Panc1 (cell line): ENCODE results near the gene COQ9. TPM values are rescaled to one million over a fixed set of nuclear protein-coding genes. Genes with fewer than 3 reads are reported as not detected.

Experiments
- ATAC-seq: fragments of 200-7000 bp; cut with Tn5 transposase; 2 replicates; pipeline ENCODE4 v1.9.1; 2020; ENCODE audit warnings: mild to moderate bottlenecking, moderate library complexity
- BruUV-seq: library from RNA; stranded (reverse); fragments of 400-500 nt; replicated peaks from 2 replicates; lab custom pipeline; 2021; lab: Mats Ljungman, UMichigan
- CTCF ChIA-PET: fragments of 300-600 bp; sonication (Branson Sonifier 250); formaldehyde crosslinking; loops from one replicate; lab custom pipeline; 2022; ENCODE audit warnings: antibody characterized with exemption; lab: Charles Lee
- POLR2A ChIA-PET: fragments of 300-600 bp; sonication (Branson Sonifier 250); formaldehyde crosslinking; loops from one replicate; lab custom pipeline; 2022; ENCODE audit warnings: antibody characterized with exemption; lab: Charles Lee
- DNase-seq: peaks from one replicate; pipeline ENCODE4 v3.0.0-alpha.2; 2010; ENCODE audit warnings: low read depth, low spot score
- H3K27ac ChIP-seq: 2 replicates; pipeline ENCODE4 v1.5.1; 2011; ENCODE audit warnings: mild to moderate bottlenecking, low read length, inconsistent platforms
- H3K27me3 ChIP-seq: fragments of 200-500 bp; sonication (Bioruptor generic); 2 replicates; pipeline ENCODE4 v1.6.0; 2014; ENCODE audit warnings: low read length, inconsistent platforms; ENCODE audit not compliant: control insufficient read depth, insufficient read depth
- H3K36me3 ChIP-seq: fragments of 200-500 bp; sonication (Bioruptor generic); 2 replicates; pipeline ENCODE4 v1.5.1; 2014; ENCODE audit warnings: inconsistent platforms, mild to moderate bottlenecking, low read length, moderate library complexity; ENCODE audit not compliant: control insufficient read depth, insufficient read depth
- H3K4me1 ChIP-seq: 2 replicates; pipeline ENCODE4 v1.5.1; 2011; ENCODE audit warnings: inconsistent platforms, mild to moderate bottlenecking, low read length, moderate library complexity; ENCODE audit not compliant: control insufficient read depth, insufficient read depth
- H3K4me3 ChIP-seq, 2 experiments: 2 replicates each; pipeline ENCODE4 v1.5.1; 2011 to 2012; ENCODE audit warnings: low read depth in 2 of 2, low read length in 2 of 2, mild to moderate bottlenecking in 2 of 2, inconsistent platforms in 1 of 2, moderate library complexity in 1 of 2
- H3K9me3 ChIP-seq: fragments of 200-500 bp; sonication (Bioruptor generic); 2 replicates; pipeline ENCODE4 v1.5.1; 2014; ENCODE audit warnings: low read depth, mild to moderate bottlenecking, inconsistent platforms, low read length, moderate library complexity; ENCODE audit not compliant: control insufficient read depth, insufficient read depth
- CTCF ChIP-seq: fragments of 450-650 bp; IDR thresholded peaks from 2 replicates; pipeline ENCODE4 v1.5.1; 2017; ENCODE audit warnings: mild to moderate bottlenecking
- POLR2AphosphoS5 ChIP-seq: IDR thresholded peaks from 2 replicates; pipeline ENCODE4 v1.6.1; 2012; ENCODE audit warnings: mild to moderate bottlenecking, low read depth, low read length, moderate library complexity
- REST ChIP-seq, 2 experiments: IDR thresholded peaks; 2 replicates each; pipeline ENCODE4 v1.6.1; 2011 to 2012; ENCODE audit warnings: low read depth in 2 of 2, control low read depth in 1 of 2, low read length in 1 of 2, mild to moderate bottlenecking in 1 of 2, moderate library complexity in 1 of 2; ENCODE audit not compliant: insufficient read depth in 1 of 2
- SIN3A ChIP-seq: IDR thresholded peaks from 2 replicates; pipeline ENCODE4 v1.6.1; 2012; ENCODE audit warnings: low read depth, mild to moderate bottlenecking, low read length, moderate library complexity, borderline replicate concordance; ENCODE audit not compliant: insufficient read depth
- TCF7L2 ChIP-seq: IDR thresholded peaks from 2 replicates; pipeline ENCODE4 v1.6.1; 2011; ENCODE audit warnings: mild to moderate bottlenecking, low read depth, low read length, inconsistent platforms
- in situ Hi-C: cut with HindIII; loops from 2 replicates; pipeline ENCODE4 v1.10.0; 2016; ENCODE audit warnings: low sequenced_read_pairs, low pct_unique_long_range_greater_than_20kb
- intact Hi-C: fragments of 100-400 bp; cut with micrococcal nuclease; formaldehyde crosslinking; loops from one replicate; pipeline ENCODE4 v1.10.0; 2022; ENCODE audit not compliant: unreplicated experiment
- total RNA-seq: library from RNA; stranded (reverse); gene quantifications from one replicate; pipeline ENCODE4 v1.2.1, GENCODE V29; 2021; ENCODE audit not compliant: unreplicated experiment

COQ9 gene
- total RNA-seq, 1 experiment from 2014 or later: 48.5 TPM

- DNase-seq: no peak
- Histone ChIP-seq H3K27ac (no peak overlapping the region), H3K9me3 (no peaks in the 10 kb centered on the region), H3K27me3 (no peaks in the 10 kb centered on the region), H3K36me3 (no peaks in the 10 kb centered on the region), H3K4me3 (no peak overlapping the region), H3K4me1 (no peaks in the 10 kb centered on the region)
- TF ChIP-seq REST (IDR thresholded peaks at IDR 0.05; ENCODE audit: insufficient read depth in 1 of 2, low read depth in 2 of 2, low read length in 1 of 2) (no peak), POLR2AphosphoS5 (no peak), CTCF (no peak), SIN3A (no peak), TCF7L2 (no peak)
- intact Hi-C loops (no loop called here), in situ Hi-C loops (no loop called here)
- no TSS peak for BruUV-seq
- no peak for ATAC-seq
- CTCF ChIA-PET: interaction anchor here (0.6 kb wide), 1 partner anchor 13 kb away, joined by 6 read pairs; no protein-coding TSS in a partner anchor
- POLR2A ChIA-PET: no interaction called here
Observed at GRCh38 chr16:57489229-57489628, 42.0 kb downstream of the COQ9 start.

GRCh38 chr16:57493767-57494166, 46.5 kb downstream of the COQ9 start:
- no peak for ATAC-seq
- ChIA-PET POLR2A (no interaction called here), CTCF (no interaction called here)
- TF ChIP-seq SIN3A: no peak
- TF ChIP-seq TCF7L2: no peak
- TF ChIP-seq CTCF: no peak
- TF ChIP-seq POLR2AphosphoS5: no peak
- TF ChIP-seq REST (IDR thresholded peaks at IDR 0.05; ENCODE audit: insufficient read depth in 1 of 2, low read depth in 2 of 2, low read length in 1 of 2): no peak
- in situ Hi-C loops: no loop called here
- DNase-seq: no peak
- Histone ChIP-seq H3K27me3 (no peaks in the 10 kb centered on the region), H3K9me3 (no peaks in the 10 kb centered on the region), H3K4me1 (no peaks in the 10 kb centered on the region), H3K36me3 (no peaks in the 10 kb centered on the region), H3K4me3 (no peak overlapping the region), H3K27ac (no peak overlapping the region)
- intact Hi-C loops: no loop called here
- BruUV-seq: no TSS peak
